GM08714 (cell line): ENCODE measurements around the gene PIF1.
"Not testable (repeated sequence)": the region's sequence is repeated elsewhere in the genome, so short reads cannot be mapped to it uniquely, and the experiment has no call there.

Experiments used
- H3K4me3 ChIP-seq: fragments of 200-500 bp; sonication (Bioruptor generic); 2 replicates; pipeline ENCODE4 v1.5.1; 2014; ENCODE audit warnings: mild to moderate bottlenecking, low read length, inconsistent platforms
- ZNF274 ChIP-seq: IDR thresholded peaks from 2 replicates; pipeline ENCODE4 v1.6.1; 2012; ENCODE audit warnings: mild to moderate bottlenecking, low read depth, low read length

Gene PIF1

GRCh38 chr15:64842096-64842939 is 16.9 kb upstream of the PIF1 start:
- H3K4me3 ChIP-seq: peak overlapping the region; percentile 96
- TF ChIP-seq ZNF274: no peak

GRCh38 chr15:64841344-64842095 is 16.1 kb upstream of the PIF1 start, which contains the start of gene PLEKHO2:
PLEKHO2 (plus strand) TSS chr15:64841915; CDS start chr15:64842017, 102 bp downstream.
- H3K4me3 ChIP-seq: peak within 1 kb of the TSS; percentile 96
- TF ChIP-seq ZNF274: no peak

- H3K4me3 ChIP-seq: peak overlapping the region; percentile 49; the same call in 1 of the 2 replicates
- no peak for TF ChIP-seq ZNF274
Observed at GRCh38 chr15:64841060-64841343, 15.6 kb upstream of the PIF1 start.

GRCh38 chr15:64837502-64837901 is 12.1 kb upstream of the PIF1 start:
- no peak overlapping the region for H3K4me3 ChIP-seq
- TF ChIP-seq ZNF274: no peak

GRCh38 chr15:64836023-64836536 is 10.6 kb upstream of the PIF1 start:
- no peak overlapping the region for H3K4me3 ChIP-seq
- TF ChIP-seq ZNF274: no peak

- H3K4me3 ChIP-seq: no peak overlapping the region
- no peak for TF ChIP-seq ZNF274
Observed at GRCh38 chr15:64833690-64834089, 8.2 kb upstream of the PIF1 start.

- TF ChIP-seq ZNF274: no peak
- no peak overlapping the region for H3K4me3 ChIP-seq
Observed at GRCh38 chr15:64828985-64829384, 3.5 kb upstream of the PIF1 start.

GRCh38 chr15:64824929-64825430 is 467 bp downstream of the PIF1 start:
- TF ChIP-seq ZNF274: no peak
- H3K4me3 ChIP-seq: peak overlapping the region; percentile 71

- no peak for TF ChIP-seq ZNF274
- H3K4me3 ChIP-seq: no peak overlapping the region
Observed at GRCh38 chr15:64816452-64816851, 9.0 kb downstream of the PIF1 start.

- H3K4me3 ChIP-seq: not testable (repeated sequence)
Observed at GRCh38 chr15:64814965-64815364, 10.5 kb downstream of the PIF1 start.

- not testable (repeated sequence) for H3K4me3 ChIP-seq
Observed at GRCh38 chr15:64814283-64814682, 11.2 kb downstream of the PIF1 start.

GRCh38 chr15:64813075-64813474 is 12.4 kb downstream of the PIF1 start:
- TF ChIP-seq ZNF274: no peak
- no peak overlapping the region for H3K4me3 ChIP-seq

- no peak for TF ChIP-seq ZNF274
- H3K4me3 ChIP-seq: no peak overlapping the region
Observed at GRCh38 chr15:64810497-64811326, 14.7 kb downstream of the PIF1 start.

- H3K4me3 ChIP-seq: no peak overlapping the region
- TF ChIP-seq ZNF274: no peak
Observed at GRCh38 chr15:64809649-64810496, 15.6 kb downstream of the PIF1 start.
